ENCODE data around the gene BAIAP3. TPM values are rescaled to one million over a fixed set of nuclear protein-coding genes. Genes with fewer than 3 reads are reported as not detected.
"Not testable (repeated sequence)": the region's sequence is repeated elsewhere in the genome, so short reads cannot be mapped to it uniquely, and the experiment has no call there.

The BAIAP3 gene, protein sequence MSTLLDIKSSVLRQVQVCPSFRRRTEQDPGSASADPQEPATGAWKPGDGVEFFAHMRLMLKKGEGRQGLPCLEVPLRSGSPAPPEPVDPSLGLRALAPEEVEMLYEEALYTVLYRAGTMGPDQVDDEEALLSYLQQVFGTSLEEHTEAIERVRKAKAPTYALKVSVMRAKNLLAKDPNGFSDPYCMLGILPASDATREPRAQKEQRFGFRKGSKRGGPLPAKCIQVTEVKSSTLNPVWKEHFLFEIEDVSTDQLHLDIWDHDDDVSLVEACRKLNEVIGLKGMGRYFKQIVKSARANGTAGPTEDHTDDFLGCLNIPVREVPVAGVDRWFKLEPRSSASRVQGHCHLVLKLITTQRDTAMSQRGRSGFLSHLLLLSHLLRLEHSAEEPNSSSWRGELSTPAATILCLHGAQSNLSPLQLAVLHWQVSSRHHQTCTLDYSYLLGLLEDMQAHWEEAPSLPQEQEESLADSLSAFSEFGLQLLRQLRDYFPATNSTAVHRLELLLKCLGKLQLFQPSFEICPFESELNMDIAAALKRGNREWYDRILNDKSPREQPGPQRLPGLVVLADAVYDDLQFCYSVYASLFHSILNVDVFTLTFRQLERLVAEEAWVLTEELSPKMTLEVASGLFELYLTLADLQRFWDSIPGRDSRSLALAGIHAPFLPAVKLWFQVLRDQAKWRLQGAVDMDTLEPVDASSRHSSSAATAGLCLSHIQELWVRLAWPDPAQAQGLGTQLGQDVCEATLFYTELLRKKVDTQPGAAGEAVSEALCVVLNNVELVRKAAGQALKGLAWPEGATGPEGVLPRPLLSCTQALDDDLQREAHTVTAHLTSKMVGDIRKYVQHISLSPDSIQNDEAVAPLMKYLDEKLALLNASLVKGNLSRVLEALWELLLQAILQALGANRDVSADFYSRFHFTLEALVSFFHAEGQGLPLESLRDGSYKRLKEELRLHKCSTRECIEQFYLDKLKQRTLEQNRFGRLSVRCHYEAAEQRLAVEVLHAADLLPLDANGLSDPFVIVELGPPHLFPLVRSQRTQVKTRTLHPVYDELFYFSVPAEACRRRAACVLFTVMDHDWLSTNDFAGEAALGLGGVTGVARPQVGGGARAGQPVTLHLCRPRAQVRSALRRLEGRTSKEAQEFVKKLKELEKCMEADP
- total RNA-seq (2014; rRNA removed; shearing (Covaris generic)), result 2.4 and 10.3 TPM in 2 replicates

GRCh38 chr16:1333149-1333812 is at the start of gene BAIAP3:
Gene BAIAP3, plus strand, starts transcription at chr16:1333645. Its CDS starts 4,905 bp downstream, at chr16:1338550.
- no peak for DNase-seq (ENCODE audit: low spot score)

GRCh38 chr16:1283996-1284616 is 49.3 kb upstream of the BAIAP3 start:
- no peak for DNase-seq (ENCODE audit: low spot score)

- DNase-seq (ENCODE audit: low spot score), result no peak
Measured at GRCh38 chr16:1285669-1286512, 47.6 kb upstream of the BAIAP3 start.

GRCh38 chr16:1286513-1287094 is 46.8 kb upstream of the BAIAP3 start:
- no peak for DNase-seq (ENCODE audit: low spot score)

- no peak for DNase-seq (ENCODE audit: low spot score)
Measured at GRCh38 chr16:1287982-1288670, 45.3 kb upstream of the BAIAP3 start.

GRCh38 chr16:1288813-1289476 is 44.5 kb upstream of the BAIAP3 start:
- DNase-seq (ENCODE audit: low spot score), result no peak

DNA sequence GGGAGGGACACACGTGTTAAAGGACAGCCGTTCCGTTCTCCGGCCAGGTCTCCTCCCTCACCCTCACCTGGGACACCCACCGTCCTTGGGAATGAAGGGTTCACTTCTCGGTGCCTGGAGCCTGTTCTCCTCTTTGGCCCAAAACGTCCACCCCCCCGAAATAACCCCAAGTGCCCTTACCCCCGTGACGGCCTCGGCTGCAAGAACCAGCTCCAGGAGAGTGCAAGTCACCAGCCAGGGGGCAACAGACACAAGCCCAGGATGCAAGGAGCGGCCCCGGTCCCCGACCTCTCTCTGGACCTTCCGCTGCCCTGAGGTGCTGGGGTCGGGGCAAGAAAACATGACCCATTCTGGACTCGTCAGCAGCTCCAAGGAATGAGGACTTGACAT is 44.0 kb upstream of the BAIAP3 start:
- DNase-seq (ENCODE audit: low spot score), result no peak

- DNase-seq (ENCODE audit: low spot score), result no peak
Measured at GRCh38 chr16:1290063-1290501, 43.4 kb upstream of the BAIAP3 start.

DNA sequence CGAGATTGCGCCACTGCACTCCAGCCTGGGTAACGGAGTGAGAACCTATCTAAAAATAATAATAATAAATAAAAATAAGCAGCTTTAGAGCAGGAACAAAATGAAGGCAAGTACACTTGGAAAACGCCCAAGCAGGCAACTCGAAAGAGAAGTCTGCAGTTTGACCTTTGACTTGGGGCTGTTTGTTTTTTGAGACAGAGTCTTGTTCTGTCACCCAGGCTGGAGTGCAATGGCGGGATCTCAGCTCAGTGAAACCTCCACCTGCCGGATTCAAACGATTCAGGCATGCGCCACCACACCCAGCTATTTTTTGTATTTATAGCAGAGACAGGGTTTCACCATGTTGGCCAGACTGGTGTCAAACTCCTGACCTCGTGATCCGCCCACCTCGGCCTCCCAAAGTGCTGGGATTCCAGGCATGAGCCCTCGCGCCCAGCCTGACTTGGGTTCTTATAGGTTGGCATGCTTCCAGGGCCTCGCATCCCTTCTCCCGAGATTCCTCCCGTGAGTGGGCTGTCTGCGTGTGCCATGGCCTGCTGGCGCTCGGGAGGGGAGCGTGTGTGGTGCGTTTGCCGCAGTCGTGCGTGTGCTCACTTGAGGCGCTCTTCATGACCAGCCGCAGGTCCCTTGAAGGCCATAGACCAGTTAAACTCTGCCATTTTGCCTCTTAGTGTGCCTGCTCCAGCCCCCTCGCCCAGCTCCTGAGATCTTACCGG is 42.4 kb upstream of the BAIAP3 start:
- DNase-seq (ENCODE audit: low spot score), result no peak

DNA sequence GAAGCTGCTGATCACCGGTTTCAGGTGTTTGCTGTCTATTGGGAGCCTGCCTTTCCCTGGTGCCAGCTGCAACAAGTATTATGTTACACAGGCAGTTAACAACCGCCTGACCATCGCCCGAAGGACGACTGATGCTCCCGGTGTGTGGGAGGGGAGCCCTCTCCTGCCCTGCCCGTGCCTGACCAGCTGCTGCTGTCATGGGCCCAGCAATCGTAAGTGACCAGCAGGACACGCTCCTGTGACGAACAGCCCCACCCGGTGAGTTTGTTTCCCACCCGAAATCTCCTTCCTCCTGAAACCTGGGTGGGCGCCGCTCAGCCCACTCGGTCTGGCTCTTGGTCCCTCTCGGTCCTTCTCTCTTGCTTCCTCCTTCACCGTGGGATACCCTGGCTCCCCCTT is 41.9 kb upstream of the BAIAP3 start:
- DNase-seq (ENCODE audit: low spot score), result no peak

DNA sequence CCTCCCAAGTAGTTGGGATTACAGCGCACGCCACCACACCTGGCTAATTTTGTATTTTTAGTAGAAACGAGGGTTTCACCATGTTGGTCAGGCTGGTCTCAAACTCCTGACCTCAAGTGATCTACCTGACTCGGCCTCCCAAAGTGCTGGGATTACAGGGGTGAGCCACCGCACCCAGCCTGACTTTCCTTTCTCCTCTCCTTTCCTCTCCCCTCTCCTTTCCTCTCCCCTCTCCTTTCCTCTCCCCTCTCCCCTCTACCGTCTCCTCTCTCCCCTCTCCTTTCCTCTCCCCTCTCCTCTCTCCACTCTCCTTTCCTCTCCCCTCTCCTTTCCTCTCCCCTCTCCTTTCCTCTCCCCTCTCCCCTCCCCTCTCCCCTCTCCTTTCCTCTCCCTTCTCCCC is 41.2 kb upstream of the BAIAP3 start:
- not testable (repeated sequence) for DNase-seq (ENCODE audit: low spot score)

- peak; percentile 58 for DNase-seq (ENCODE audit: low spot score)
Measured at GRCh38 chr16:1292808-1293207, 40.6 kb upstream of the BAIAP3 start.

DNA sequence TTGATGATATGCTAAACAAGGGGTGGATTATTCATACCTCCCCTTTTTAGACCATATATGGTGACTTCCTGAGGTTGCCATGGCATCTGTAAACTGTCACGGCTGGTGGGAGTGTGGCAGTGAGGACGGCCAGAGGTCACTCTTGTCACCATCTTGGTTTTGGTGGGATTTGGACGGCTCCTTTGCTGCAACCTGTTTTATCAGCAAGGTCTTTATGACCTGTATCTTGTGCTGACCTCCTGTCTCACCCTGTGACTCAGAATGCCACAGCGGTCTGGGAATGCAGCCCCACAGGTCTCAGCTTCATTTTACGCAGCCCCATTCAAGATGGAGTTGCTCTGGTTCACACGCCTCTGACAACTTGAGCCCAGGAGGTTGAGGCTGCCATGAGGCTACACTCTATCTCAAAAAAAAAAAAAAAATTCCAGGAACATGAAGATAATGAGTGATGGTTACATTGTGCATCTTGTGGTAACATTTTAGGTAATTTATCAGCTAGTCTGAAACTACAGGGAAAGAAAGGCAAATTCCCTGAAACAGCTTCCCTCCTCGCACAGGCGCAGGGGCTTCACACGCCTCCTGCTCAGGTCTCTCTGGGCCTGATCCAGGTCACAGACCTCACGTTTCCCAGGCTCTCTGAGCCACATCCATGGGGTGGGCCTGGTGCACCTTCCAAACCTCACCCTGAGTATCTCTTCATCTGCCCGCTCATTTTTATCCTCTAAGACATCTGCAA is 39.4 kb upstream of the BAIAP3 start:
- peak; percentile 64 for DNase-seq (ENCODE audit: low spot score)

DNA sequence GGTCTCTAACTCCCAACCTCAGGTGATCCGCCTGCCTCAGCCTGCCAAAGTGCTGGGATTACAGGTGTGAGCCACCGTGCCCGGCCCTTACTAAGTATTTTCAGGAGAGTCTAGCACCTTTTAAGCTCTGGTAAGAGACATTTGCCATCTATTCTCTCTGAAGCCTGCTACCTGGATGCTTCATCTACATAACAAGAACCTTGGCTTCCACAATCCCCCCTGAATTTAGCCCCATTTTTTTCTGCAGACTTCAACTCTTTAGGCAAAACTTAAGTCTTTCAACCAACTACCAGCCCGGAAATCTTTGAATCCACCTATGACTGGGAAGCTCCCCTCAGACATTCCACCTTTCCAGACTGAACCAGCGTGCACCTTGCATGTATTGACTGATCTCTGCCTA is 38.0 kb upstream of the BAIAP3 start:
- DNase-seq (ENCODE audit: low spot score), result no peak

DNA sequence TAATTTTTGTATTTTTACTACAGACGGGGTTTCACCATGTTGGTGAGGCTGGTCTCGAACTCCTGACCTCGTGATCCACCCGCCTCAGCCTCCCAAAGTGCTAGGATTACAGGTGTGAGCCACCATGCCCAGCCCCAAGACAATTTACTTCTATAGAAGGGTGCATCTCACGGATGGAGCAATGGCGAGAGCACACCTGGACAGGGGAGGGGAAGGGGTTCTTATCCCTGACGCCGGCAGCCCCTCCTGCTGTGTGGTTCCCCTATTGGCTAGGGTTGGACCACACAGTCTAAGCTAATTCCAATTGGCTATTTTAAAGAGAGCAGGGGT is 36.8 kb upstream of the BAIAP3 start:
- not testable (repeated sequence) for DNase-seq (ENCODE audit: low spot score)

DNA sequence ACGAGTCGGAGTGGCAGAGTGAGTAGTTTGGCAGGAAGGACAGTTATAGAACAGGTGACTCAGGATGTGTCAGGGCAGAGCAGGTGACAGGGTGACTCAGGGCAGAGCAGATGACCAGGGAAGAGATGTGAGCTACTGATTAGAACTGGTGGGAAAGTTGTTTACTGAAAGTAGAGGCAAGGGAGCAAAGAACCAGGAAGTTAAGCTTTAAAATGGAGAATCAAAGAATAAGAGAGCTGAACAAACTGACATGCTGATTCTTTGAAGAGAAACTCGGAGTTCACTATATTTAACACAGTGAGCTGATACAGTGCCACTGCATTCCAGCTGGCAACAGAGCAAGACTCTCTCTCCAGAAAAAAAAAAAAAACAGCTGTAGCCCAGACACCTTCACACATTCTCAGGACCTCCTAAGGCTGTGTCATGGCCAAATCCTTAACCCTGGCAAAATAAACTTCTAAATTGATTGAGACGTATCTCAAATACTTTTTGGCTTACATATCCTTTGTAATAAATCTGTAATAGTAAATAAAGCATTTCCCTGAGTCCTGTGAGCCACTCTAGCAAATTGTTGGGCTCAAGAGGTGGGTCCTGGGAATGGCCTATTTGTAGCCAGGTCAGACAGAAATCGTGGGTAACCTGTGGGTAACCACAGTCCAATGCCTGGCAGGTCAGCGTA is 36.3 kb upstream of the BAIAP3 start:
- peak; percentile 99 for DNase-seq (ENCODE audit: low spot score)

GRCh38 chr16:1298406-1298805 is 35.0 kb upstream of the BAIAP3 start:
- no peak for DNase-seq (ENCODE audit: low spot score)

Measured in A172 (cell line).